GM21423 (cell line): ENCODE results near the gene NFATC1.

Experiments
- ATAC-seq: cut with Tn5 transposase; IDR thresholded peaks from one replicate; pipeline ENCODE4 v1.9.1; 2021; ENCODE audit warnings: mild to moderate bottlenecking, moderate library complexity; ENCODE audit not compliant: unreplicated experiment

Gene NFATC1

DNA sequence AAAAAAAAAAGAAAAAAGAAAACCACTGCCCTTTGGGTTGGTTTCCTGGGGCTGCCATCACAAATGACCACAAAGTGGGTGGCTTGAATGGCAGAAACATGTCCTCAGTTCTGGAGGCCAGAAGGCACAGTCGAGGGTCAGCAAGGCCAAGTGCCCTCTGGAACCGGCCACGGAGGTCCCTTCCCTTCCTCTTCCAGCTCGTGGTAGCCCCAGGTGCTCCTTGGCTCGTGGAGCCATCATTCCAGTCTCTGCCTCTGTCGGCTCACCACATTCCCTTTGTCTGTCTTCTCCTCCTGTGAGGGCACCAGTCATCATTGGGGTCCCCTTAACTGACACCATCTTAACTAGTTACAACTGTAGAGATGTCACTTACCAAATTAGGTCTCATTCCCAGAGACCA, 8.5 kb upstream of the NFATC1 start:
- ATAC-seq: no peak

DNA sequence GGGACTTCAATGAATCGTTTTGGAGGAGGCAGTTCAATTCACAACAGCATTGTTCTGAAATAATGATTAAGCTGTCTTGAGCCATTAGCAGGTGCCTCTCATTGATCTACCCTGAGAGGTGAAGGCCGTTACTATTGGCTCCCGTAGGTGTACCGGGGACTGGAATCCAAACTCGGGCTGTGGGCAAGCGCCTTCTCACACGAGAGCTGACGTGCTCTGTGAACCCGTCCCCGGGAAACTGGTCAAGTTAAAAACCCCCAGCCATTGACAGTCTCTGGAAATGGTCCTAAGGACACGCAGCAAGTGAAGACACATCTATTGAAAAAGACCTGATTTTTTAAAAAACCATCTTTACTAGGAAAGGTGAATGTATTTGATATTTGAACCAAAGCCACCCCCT, 8.1 kb upstream of the NFATC1 start:
- no peak for ATAC-seq

DNA sequence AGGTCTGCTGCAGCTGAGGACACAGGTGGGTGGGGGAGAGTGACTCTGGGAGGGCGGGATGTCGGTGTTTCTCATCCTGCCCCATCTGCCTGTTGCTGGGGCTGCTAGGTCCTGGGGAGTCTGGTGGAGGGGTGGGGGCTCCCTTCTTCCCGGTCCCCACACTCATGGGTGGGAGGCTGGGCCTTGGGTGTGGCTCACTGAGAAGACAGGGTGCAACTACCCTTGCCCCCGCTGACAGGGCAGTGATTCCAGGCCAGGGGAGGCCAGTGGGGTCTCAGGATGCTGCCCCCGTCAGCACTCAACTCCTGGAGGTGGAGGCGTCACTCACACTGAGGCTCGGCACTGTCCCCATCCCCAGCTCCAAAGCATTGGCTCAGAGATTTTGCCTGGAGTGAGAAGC, 7.7 kb upstream of the NFATC1 start:
- ATAC-seq: no peak

DNA sequence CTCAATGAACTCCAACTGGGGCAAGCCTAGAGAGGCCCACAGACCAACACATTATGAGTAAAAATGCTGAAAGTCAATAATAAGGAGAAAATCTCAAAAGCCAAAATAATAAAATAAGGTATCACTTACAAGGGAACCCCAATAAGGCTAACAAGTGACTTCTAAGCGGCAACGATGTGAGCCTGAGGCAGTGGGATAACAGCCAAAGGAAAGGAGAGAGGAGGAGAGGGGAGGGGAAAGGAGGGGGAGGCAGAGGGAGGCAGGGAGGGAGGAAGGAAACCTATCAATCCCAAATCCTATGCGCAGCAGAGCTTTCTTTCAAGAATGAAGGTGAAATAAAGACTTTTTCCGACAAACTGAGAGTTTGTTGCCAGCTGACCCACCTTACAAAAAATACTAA, 6.0 kb upstream of the NFATC1 start:
- ATAC-seq: no peak

DNA sequence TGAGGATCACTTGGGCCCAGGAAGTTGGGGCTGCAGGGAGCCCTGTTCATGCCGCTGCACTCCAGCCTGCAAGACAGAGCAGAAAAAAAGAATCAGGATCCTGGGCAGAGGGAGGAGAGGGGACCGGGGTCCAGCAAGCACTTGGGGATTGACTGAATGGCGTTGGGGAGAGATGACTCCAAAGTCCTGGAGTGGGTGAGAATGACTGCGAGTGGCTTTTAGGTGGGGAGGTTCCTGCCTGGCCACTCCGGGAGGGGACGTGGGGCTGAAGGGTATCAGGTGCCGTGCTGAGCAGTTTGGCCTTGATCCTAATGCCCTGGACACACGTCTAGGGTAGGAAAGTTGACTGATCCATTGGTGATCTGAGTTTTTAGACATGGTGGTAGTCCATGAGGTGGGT, 3.5 kb upstream of the NFATC1 start:
- ATAC-seq: no peak

DNA sequence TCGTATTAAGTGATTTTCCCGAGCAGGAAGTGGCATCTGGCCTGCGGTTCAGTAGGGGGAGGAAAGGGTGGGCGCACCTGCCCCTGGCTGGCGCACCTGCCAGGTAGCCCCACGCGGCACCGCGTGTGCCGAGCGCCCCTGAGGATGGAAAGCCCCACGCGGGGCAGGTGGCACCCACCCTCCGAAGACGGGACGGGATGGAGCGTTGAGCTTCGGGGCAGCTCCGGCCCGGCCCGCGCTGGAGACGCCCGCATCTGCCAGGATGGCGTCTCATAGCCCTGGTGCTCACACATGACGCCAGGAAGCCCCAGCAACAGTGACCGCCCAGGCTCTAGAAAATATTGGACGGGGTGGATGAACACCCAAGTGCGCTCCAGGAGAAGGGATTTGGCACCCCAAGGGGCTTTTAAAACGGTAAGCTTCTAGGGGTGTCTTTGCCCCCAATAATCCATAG, 2.5 kb upstream of the NFATC1 start:
- ATAC-seq: no peak

DNA sequence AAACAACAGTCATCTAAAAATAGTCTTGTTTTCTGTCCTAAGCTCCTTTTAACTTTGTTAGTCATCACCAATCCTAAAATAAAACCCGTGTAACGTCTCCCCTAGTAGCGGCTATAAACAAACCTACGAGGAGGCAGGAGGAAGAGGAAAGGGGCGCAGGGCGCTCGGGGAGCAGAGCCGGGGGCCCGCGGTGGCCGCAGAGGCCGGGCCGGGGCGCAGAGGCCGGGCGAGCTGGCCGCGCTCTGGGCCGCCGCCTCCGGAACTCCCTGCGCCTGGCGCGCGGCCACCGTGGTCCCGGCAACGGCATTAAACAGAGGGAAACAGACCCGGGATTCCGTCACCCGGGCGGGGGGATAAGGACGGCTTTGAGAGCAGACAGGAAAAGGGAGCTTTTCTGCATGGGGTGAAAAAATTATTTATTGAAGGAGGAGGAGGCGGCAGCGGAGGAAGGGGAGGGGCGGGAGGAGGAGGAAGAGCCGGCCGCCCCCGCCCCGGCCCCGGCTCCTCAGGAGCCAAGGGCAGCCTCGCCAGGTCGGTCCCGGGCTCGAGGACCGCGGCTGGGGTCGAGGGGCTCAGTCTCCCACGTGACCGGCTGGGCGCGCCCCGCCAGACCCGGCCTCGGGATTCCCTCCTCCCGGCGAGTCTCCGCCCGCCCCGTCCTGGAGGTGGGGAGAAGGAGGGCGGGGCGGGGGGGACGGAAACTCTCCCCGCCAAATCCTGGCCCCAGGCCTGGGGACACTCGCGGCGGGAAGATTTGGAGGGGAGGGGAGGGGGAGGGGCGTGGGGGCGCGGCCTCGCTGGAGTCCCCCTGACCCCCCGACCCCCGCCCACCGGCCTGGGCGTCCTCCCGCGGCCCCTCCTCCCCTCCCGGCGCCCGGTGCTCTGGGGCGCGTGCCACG, 1.8 kb upstream of the NFATC1 start:
- no peak for ATAC-seq

DNA sequence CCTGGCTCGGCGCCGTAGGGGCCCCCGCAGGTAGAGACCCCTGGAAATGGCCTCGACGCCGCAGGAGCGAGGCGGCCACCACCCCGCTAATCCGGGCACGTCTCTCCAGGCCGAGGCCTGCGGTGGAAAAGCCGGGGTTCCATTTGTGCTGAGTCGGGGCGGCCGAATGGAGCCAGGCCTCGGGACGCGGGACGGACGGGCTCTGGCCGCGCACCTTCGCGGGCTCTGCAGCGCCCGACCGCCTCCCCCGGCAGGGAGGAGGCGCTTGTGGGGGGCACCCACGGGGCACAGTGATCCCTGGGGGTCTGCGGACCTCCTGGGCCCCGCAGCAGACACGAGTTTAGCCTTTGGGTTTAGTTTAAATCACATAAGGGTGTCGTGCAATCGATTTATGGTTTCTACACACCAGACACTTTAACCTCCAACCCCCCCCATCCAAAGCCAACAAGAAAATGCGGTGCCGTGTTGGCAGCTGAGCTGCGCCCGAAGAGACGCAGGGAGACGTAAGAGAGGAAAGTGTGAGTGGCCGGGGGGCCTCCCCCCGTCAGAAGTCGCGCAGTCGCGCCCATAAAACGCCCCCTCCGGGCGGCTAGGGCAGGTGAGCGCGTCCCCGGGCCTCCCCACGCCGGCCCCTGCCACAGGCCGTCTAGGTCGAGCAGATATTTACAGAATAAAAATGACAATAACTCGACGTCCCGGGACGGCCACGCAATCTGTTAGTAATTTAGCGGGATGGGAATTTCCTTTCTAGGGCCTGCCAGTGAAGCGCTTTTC, 1.0 kb upstream of the NFATC1 start:
- no peak for ATAC-seq

DNA sequence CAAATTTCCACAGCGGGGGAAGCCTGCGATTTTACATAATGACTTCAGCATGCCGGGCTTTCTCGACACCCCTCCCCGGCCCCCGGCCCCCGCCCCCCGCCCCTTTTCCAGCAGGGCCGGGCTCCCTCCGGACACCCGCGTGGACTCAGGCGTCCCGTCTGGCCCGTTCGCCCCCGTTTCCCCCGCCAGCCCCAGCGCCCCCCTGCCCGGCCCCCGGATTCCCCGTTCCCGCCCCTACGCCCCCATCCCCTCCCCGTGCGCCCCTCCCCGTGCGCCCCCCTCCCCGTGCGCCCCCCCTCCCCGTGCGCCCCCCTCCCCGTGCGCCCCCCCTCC, 456 bp upstream of the NFATC1 start:
- no peak for ATAC-seq

DNA sequence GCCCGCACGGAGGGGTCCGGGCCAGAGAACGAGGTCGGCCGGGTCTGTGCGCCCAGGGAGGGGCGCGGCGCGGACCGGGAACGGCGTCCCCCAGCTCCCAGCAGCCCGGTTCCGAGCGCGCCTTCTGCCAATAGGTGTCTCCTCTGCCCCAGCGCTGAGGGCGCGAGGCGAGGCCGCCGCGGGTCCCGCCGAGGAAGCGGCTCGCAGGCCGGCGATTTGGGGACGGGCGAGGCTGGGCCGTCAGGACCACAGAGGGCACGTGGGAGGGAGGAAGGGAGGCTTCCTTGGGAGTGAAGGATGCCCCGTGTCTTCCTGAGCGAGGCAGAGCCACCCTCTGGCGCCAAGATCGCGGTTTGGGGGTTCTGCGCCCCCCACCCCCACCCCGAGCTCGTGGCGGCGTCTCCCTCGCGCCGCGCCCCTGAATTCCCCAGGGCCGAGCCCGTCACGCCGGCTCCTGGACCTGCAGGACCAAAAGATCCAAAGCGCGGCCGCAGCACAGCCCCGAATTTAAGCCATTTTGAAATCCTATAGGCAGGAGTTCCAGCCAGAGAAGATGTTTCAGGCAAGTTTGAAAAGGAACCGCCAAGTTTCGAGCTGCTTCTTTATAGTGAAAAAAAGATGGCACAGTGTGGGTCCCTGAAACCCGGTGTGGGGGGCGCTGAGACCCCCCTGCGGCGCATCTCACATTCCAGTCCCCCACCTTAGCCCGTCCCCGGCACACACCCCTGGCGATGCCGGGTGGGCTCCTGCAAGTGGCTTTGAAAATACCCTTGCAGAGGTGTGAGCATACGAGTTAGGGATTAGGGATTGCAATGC, 909 bp downstream of the NFATC1 start:
- ATAC-seq: peak; percentile 29

DNA sequence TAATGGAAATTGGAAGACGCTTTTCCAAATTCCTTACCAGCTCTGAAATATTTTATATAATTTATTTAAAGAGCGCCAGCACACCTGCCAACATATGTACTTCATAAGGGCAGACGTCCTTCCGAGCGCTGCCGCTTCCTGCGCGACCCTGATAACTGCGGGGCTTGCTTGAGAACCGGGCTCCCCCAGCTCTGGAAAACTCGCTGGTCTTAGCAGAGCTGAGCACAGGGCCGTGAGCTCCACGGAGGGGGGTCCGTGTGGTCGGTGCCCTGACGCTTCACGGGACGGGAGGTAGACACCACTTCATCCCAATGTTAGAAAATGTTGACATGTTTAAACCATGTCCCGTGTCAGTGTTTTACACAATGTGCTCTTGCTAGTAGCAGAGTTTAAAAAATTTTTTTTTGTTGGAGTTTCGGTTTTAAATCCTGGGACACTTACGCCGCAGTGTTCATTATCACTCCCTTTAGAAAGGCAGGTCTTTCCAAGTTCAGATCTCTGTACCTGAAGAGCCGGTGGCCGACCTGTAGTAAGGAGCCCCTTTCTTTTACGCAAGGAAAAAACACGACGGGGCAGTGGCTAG, 1.6 kb downstream of the NFATC1 start:
- ATAC-seq: no peak

DNA sequence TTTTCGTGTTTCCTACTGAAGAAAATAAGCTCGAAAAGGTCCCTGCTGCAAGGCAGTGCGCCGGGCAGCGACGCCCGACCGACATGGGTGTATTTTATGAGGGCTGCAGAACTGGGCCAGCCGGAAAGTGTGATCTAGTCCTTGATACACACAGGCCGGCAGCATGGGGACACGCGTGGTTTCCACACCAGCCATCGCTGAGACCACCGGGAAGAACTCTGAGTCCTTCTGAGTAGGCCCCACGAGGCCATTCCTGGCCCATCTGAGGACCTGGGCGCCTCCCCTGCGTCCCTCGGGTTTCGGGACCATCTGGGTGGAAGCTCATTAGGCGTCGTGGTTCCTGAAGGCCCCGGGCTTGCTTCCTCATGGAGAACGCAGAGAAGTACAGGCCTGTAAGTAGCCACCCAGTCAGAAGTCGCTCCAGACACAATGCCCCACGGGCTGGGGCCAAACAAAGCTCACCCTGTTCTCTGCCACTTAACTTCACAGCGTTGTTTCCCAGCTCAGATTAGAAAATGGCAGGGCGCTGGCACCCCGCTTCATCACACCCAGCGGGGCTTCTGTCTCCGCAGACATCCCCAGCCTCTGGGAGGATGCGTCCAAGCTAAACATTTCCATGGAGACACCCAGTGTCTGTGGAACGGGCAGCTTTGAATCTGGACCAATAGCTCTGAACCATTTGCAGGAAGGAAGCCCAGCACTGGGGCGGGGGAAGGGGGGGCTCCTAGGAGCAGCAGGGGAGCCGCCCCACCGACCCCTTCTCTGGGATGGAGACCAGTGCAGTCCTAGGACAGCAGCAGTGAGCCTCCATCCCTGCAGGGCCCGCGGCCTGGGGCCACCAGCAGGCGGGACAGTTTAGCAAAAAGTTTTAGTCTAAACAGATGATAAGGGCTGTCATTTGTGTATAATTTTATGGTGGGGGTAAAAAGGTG, 2.4 kb downstream of the NFATC1 start:
- no peak for ATAC-seq

DNA sequence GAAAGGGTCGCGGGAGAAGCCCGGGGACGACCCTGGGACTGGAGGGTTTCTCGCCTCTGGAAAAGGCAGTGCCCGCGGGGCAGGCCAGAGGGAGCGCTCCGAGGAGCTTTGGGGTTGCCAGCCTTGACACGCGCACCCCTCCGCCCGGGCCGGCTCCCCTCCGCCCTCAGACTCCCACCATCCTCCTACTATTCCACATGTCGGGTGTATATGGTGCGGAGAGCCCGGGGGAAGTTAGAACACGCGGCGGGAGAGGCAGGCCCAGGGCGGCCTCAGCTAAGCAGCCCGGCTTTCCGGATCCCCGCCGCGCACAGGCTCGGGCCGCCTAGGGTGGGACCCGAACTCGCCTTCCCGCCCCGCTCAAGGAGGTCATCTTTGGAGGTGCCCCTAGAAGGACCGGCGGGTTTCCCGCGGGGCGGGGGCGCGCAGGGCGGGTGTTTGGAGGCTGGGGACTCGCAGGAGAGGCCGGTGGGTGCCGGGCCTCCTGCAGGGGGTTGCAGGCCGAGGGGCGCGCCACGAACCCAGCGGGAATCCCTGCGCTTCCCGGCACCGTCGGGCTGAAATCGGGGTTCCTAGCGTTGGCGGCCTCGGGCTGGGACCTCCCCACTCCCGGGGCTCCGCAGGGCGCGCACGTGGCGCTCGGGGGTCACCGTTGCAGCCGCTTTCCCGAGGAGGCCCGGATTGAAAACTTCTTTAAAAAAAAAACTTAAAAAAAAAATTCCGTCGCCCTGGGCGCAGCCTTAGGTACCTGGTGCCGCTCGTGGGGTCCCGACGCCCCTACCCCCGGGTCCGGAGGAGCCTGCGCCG, 3.7 kb downstream of the NFATC1 start:
- ATAC-seq: no peak

DNA sequence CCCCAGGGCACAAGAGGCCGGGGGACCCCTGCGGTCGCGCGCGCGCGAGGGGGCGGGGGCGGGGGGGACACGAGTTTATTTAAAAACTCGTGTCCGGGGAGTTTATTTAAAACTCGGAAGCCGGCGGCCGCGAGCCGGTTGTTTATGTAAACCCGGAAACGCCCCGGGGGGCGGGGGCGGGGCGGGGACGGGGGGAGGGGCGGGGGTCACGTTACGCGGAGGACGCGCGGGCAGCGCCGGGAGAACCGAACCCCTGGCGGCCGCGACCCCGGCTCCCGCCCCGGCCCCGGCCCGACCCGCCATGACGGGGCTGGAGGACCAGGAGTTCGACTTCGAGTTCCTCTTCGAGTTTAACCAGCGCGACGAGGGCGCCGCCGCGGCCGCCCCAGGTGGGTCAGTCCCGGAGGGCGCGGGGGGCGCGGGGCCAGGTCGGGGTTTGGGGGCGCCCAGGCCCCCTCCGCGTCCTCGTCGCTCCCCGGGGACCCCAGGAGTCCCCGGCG, 4.4 kb downstream of the NFATC1 start:
- ATAC-seq: no peak

DNA sequence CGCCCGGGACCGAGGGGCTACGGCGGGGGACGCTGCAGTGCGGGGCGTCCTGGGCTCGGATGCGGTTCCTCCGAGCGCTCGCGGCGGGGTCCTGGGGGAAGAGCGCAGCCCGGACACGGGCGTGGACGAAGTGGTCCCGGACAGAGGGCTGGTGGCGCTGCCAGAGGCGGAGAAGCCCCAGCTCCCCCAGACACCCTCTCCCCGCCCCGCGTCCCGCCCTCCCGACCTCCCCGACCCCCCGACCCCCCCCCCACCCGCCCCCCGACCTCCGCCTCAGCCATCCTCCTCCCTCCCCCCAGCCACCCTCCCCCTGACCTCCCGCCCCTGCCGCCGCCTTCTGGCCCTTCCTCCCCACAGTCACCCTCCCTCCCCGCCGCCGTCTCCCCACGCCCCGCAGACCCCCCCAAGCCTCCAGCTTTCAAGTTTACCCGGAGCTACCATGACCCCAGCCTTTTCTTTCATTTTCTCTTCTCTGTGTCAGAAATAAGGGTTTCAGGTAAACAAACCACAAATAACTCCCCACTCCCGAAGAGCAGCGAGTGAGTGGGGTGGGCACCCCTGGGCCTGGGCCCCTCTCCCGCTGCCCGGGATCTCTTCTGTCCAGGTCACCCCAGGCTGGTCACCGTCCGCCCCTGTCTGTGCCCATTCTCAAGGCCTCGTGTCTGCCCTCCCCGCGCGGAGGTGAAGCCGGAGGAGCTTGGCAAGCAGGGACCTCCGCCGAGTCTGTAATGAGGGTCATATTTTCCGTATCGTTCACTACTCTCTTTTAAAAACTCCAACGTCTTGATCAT, 5.1 kb downstream of the NFATC1 start:
- no peak for ATAC-seq

DNA sequence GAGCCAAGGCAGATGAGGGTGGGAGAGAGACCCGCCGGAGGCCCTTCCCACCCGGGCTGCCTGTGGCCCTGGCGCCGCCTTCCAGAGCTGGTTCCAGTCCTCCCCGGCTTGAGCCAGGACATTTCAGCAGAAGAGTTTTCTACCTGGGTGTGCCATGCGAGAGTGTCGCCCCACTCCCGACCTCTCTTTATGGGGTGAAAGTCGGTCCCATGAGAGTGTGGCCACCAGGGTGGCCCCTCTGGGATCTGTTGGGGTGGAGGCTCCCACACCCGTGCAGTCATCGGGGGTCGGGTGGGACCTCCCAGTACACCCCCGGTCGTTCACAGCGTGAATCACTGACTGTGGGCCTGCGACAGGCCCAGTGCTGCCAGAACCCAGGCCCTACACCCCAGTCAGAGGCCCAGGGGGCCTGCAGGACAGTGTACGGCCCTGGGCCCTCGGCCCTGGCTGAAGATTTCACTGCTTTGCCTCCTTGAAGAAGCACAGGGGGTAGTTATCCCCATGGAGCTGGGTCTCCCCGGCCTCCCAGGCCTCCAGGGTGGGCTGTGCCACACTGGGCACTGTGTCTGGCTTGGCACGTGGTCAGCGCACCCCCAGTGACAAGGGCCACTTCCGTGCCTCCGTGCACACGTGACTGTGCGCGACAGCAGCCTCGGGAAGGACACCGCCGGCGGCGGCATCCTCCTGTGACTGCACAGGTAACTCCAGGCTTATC, 5.9 kb downstream of the NFATC1 start:
- ATAC-seq: no peak

DNA sequence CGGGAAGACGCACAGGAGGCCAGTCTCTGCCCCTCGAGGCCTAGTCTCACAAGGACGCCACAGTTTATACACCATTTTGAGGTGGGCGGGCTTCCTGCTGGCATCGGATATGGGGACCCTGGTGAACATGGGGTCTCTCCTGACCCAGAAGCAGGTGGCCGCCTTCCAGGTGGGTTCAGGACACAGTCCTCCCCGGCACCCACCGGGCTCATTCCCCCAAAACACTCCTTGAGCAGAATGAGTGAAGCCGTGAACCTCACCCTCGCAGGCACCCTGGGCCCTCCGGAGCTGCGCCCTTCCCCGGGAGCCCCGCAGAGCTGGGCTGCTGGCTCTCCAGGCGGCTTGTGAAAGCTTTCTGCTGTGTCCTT, 6.5 kb downstream of the NFATC1 start:
- no peak for ATAC-seq
